ENCODE results near the gene ENO1.
"Not testable (repeated sequence)": the region's sequence is repeated elsewhere in the genome, so short reads cannot be mapped to it uniquely, and the experiment has no call there.

ENO1 gene

GRCh38 chr1:8903410-8903809 lies 24.9 kb upstream of the ENO1 start:
- peak overlapping the region; percentile 85 for H3K27ac ChIP-seq (ENCODE audit: poor library complexity, severe bottlenecking)
- DNase-seq (ENCODE audit: low spot score) (no peak), ATAC-seq (ENCODE audit: low read depth) (peak; percentile 3; the same call in 2 of the 3 replicates)
- no peaks in the 10 kb centered on the region for H3K9me3 ChIP-seq (ENCODE audit: severe bottlenecking)
- H3K36me3 ChIP-seq (ENCODE audit: low read depth) = no peaks in the 10 kb centered on the region
- H3K4me3 ChIP-seq (ENCODE audit: severe bottlenecking) = no peak overlapping the region
- TF ChIP-seq CTCF (IDR thresholded peaks at IDR 0.05; ENCODE audit: poor library complexity, severe bottlenecking) = peak; percentile 40
- peaks cover 52% of the 10 kb centered on the region for H3K4me1 ChIP-seq (ENCODE audit: insufficient read depth, poor library complexity, severe bottlenecking)
- no peaks in the 10 kb centered on the region for H3K27me3 ChIP-seq (ENCODE audit: insufficient read depth, poor library complexity, severe bottlenecking)

GRCh38 chr1:8902765-8903164 lies 24.3 kb upstream of the ENO1 start:
- no peaks in the 10 kb centered on the region for H3K36me3 ChIP-seq (ENCODE audit: low read depth)
- peaks cover 49% of the 10 kb centered on the region for H3K4me1 ChIP-seq (ENCODE audit: insufficient read depth, poor library complexity, severe bottlenecking)
- TF ChIP-seq CTCF (IDR thresholded peaks at IDR 0.05; ENCODE audit: poor library complexity, severe bottlenecking) = no peak
- no peak for ATAC-seq (ENCODE audit: low read depth)
- H3K9me3 ChIP-seq (ENCODE audit: severe bottlenecking) = no peaks in the 10 kb centered on the region
- no peak overlapping the region for H3K4me3 ChIP-seq (ENCODE audit: severe bottlenecking)
- H3K27me3 ChIP-seq (ENCODE audit: insufficient read depth, poor library complexity, severe bottlenecking) = no peaks in the 10 kb centered on the region
- peak overlapping the region; percentile 85 for H3K27ac ChIP-seq (ENCODE audit: poor library complexity, severe bottlenecking)
- DNase-seq (ENCODE audit: low spot score) = no peak

GRCh38 chr1:8900684-8901083 lies 22.2 kb upstream of the ENO1 start:
- H3K4me3 ChIP-seq (ENCODE audit: severe bottlenecking); ATAC-seq (ENCODE audit: low read depth); H3K36me3 ChIP-seq (ENCODE audit: low read depth); H3K27me3 ChIP-seq (ENCODE audit: insufficient read depth, poor library complexity, severe bottlenecking); H3K9me3 ChIP-seq (ENCODE audit: severe bottlenecking); DNase-seq (ENCODE audit: low spot score): not testable (repeated sequence)
- H3K4me1 ChIP-seq (ENCODE audit: insufficient read depth, poor library complexity, severe bottlenecking) = peaks cover 51% of the 10 kb centered on the region
- H3K27ac ChIP-seq (ENCODE audit: poor library complexity, severe bottlenecking) = peak overlapping the region; percentile 85

- ATAC-seq (ENCODE audit: low read depth) (no peak), DNase-seq (ENCODE audit: low spot score) (no peak)
- TF ChIP-seq CTCF (IDR thresholded peaks at IDR 0.05; ENCODE audit: poor library complexity, severe bottlenecking) = no peak
- no peak overlapping the region for H3K4me3 ChIP-seq (ENCODE audit: severe bottlenecking)
- H3K9me3 ChIP-seq (ENCODE audit: severe bottlenecking) = no peaks in the 10 kb centered on the region
- H3K27ac ChIP-seq (ENCODE audit: poor library complexity, severe bottlenecking) = peak overlapping the region; percentile 85
- H3K36me3 ChIP-seq (ENCODE audit: low read depth) = no peaks in the 10 kb centered on the region
- H3K27me3 ChIP-seq (ENCODE audit: insufficient read depth, poor library complexity, severe bottlenecking) = no peaks in the 10 kb centered on the region
- H3K4me1 ChIP-seq (ENCODE audit: insufficient read depth, poor library complexity, severe bottlenecking) = peaks cover 35% of the 10 kb centered on the region
Measured at GRCh38 chr1:8899046-8899445, 20.6 kb upstream of the ENO1 start.

- H3K27me3 ChIP-seq (ENCODE audit: insufficient read depth, poor library complexity, severe bottlenecking); DNase-seq (ENCODE audit: low spot score); H3K4me3 ChIP-seq (ENCODE audit: severe bottlenecking); H3K36me3 ChIP-seq (ENCODE audit: low read depth); ATAC-seq (ENCODE audit: low read depth); H3K9me3 ChIP-seq (ENCODE audit: severe bottlenecking); H3K27ac ChIP-seq (ENCODE audit: poor library complexity, severe bottlenecking): not testable (repeated sequence)
- H3K4me1 ChIP-seq (ENCODE audit: insufficient read depth, poor library complexity, severe bottlenecking) = peaks cover 30% of the 10 kb centered on the region
Measured at GRCh38 chr1:8898418-8898817, 19.9 kb upstream of the ENO1 start.

GRCh38 chr1:8897505-8897904 lies 19.0 kb upstream of the ENO1 start:
- H3K9me3 ChIP-seq (ENCODE audit: severe bottlenecking); ATAC-seq (ENCODE audit: low read depth); H3K27me3 ChIP-seq (ENCODE audit: insufficient read depth, poor library complexity, severe bottlenecking); H3K4me3 ChIP-seq (ENCODE audit: severe bottlenecking); H3K36me3 ChIP-seq (ENCODE audit: low read depth); DNase-seq (ENCODE audit: low spot score); H3K27ac ChIP-seq (ENCODE audit: poor library complexity, severe bottlenecking): not testable (repeated sequence)
- H3K4me1 ChIP-seq (ENCODE audit: insufficient read depth, poor library complexity, severe bottlenecking) = peaks cover 21% of the 10 kb centered on the region

GRCh38 chr1:8896775-8897174 lies 18.3 kb upstream of the ENO1 start:
- not testable (repeated sequence) for H3K27me3 ChIP-seq (ENCODE audit: insufficient read depth, poor library complexity, severe bottlenecking); ATAC-seq (ENCODE audit: low read depth); H3K9me3 ChIP-seq (ENCODE audit: severe bottlenecking); H3K27ac ChIP-seq (ENCODE audit: poor library complexity, severe bottlenecking); DNase-seq (ENCODE audit: low spot score); H3K4me3 ChIP-seq (ENCODE audit: severe bottlenecking); H3K36me3 ChIP-seq (ENCODE audit: low read depth)
- peaks cover 18% of the 10 kb centered on the region for H3K4me1 ChIP-seq (ENCODE audit: insufficient read depth, poor library complexity, severe bottlenecking)

Measured in RWPE2 (cell line).